WTC11 (cell line): ENCODE results near the gene RSBN1L. TPM values are rescaled to one million over a fixed set of nuclear protein-coding genes. Genes with fewer than 3 reads are reported as not detected.

ENCODE experiments used
- ATAC-seq: fragments of 200-7000 bp; cut with Tn5 transposase; 2 replicates; pipeline ENCODE4 v1.10.0; 2021; ENCODE audit warnings: mild to moderate bottlenecking, moderate library complexity
- CTCF ChIA-PET: fragments of 300-600 bp; sonication (Branson Sonifier 250); formaldehyde crosslinking; loops from one replicate; lab custom pipeline; 2021; ENCODE audit warnings: antibody characterized with exemption; lab: Charles Lee
- POLR2A ChIA-PET: fragments of 350-600 bp; sonication (Branson Sonifier 250); formaldehyde crosslinking; loops from one replicate; lab custom pipeline; 2021; ENCODE audit warnings: antibody characterized with exemption; lab: Charles Lee
- DNase-seq: peaks from one replicate; pipeline ENCODE4 v3.0.0; 2021; ENCODE audit warnings: low spot score
- H3K27ac Mint-ChIP-seq: 2 replicates; pipeline ENCODE4 v1.8.0; 2021; ENCODE audit warnings: mixed read lengths
- H3K27me3 Mint-ChIP-seq: 2 replicates; pipeline ENCODE4 v1.8.0; 2021; ENCODE audit warnings: low read depth, mild to moderate bottlenecking, moderate library complexity, mixed read lengths
- H3K36me3 Mint-ChIP-seq: 2 replicates; pipeline ENCODE4 v1.8.0; 2021; ENCODE audit warnings: mixed read lengths
- H3K4me1 Mint-ChIP-seq: 2 replicates; pipeline ENCODE4 v1.8.0; 2022; ENCODE audit warnings: mixed read lengths
- H3K4me3 Mint-ChIP-seq: 2 replicates; pipeline ENCODE4 v1.8.0; 2021; ENCODE audit warnings: mild to moderate bottlenecking, moderate library complexity, mixed read lengths
- H3K9me3 Mint-ChIP-seq: 2 replicates; pipeline ENCODE4 v1.8.0; 2021; ENCODE audit warnings: mixed read lengths
- AFF4 ChIP-seq: sonication (generic); formaldehyde crosslinking; IDR thresholded peaks from 2 replicates; pipeline ENCODE4 v1.8.1; 2023; ENCODE audit warnings: mild to moderate bottlenecking, missing genetic modification reagents, borderline replicate concordance
- ATF1 ChIP-seq: sonication (generic); formaldehyde crosslinking; IDR thresholded peaks from 2 replicates; pipeline ENCODE4 v1.8.1; 2023; ENCODE audit warnings: mild to moderate bottlenecking, moderate library complexity, missing genetic modification reagents
- CBFB ChIP-seq: sonication (generic); formaldehyde crosslinking; IDR thresholded peaks from 2 replicates; pipeline ENCODE4 v1.8.1; 2022; ENCODE audit warnings: mild to moderate bottlenecking, low read depth, missing genetic modification reagents
- E2F1 ChIP-seq: sonication (generic); formaldehyde crosslinking; IDR thresholded peaks from 2 replicates; pipeline ENCODE4 v1.8.0; 2022; ENCODE audit warnings: mild to moderate bottlenecking, missing genetic modification reagents
- ELF4 ChIP-seq: sonication (generic); formaldehyde crosslinking; IDR thresholded peaks from 2 replicates; pipeline ENCODE4 v1.8.1; 2022; ENCODE audit warnings: low read depth, mild to moderate bottlenecking, moderate library complexity, missing genetic modification reagents
- ERG ChIP-seq: fragments of 250-450 bp; sonication (Bioruptor Pico); IDR thresholded peaks from 2 replicates; pipeline ENCODE4 v1.8.0; 2021; ENCODE audit warnings: mild to moderate bottlenecking
- ESRRA ChIP-seq: sonication (generic); formaldehyde crosslinking; IDR thresholded peaks from 2 replicates; pipeline ENCODE4 v1.8.1; 2022; ENCODE audit warnings: mild to moderate bottlenecking, missing genetic modification reagents, borderline replicate concordance
- GRHL2 ChIP-seq: fragments of 250-450 bp; sonication (Bioruptor Pico); IDR thresholded peaks from 2 replicates; pipeline ENCODE4 v1.8.0; 2022; ENCODE audit warnings: mild to moderate bottlenecking, moderate library complexity; ENCODE audit not compliant: insufficient replicate concordance, severe bottlenecking
- GTF2I ChIP-seq: fragments of 250-450 bp; sonication (Bioruptor Pico); conservative IDR thresholded peaks from 2 replicates; pipeline ENCODE4 v1.4.0; 2021; ENCODE audit warnings: mild to moderate bottlenecking
- IRF1 ChIP-seq: sonication (generic); formaldehyde crosslinking; IDR thresholded peaks from 2 replicates; pipeline ENCODE4 v1.8.0; 2023; ENCODE audit warnings: missing genetic modification reagents
- MLX ChIP-seq: sonication (generic); formaldehyde crosslinking; IDR thresholded peaks from 2 replicates; pipeline ENCODE4 v1.8.1; 2023; ENCODE audit warnings: mild to moderate bottlenecking, missing genetic modification reagents, moderate library complexity
- NFE2L1 ChIP-seq: sonication (generic); formaldehyde crosslinking; IDR thresholded peaks from 2 replicates; pipeline ENCODE4 v1.8.1; 2023; ENCODE audit warnings: missing genetic modification reagents
- RELA ChIP-seq: sonication (generic); formaldehyde crosslinking; IDR thresholded peaks from 2 replicates; pipeline ENCODE4 v1.8.1; 2022; ENCODE audit warnings: missing genetic modification reagents, mild to moderate bottlenecking, borderline replicate concordance
- TEAD1 ChIP-seq: sonication (generic); formaldehyde crosslinking; IDR thresholded peaks from 2 replicates; pipeline ENCODE4 v1.8.0; 2022; ENCODE audit warnings: mild to moderate bottlenecking, missing genetic modification reagents
- USF2 ChIP-seq: sonication (generic); formaldehyde crosslinking; IDR thresholded peaks from 2 replicates; pipeline ENCODE4 v1.8.1; 2023; ENCODE audit warnings: mild to moderate bottlenecking, missing genetic modification reagents, moderate library complexity
- ZBTB43 ChIP-seq: sonication (generic); formaldehyde crosslinking; IDR thresholded peaks from 2 replicates; pipeline ENCODE4 v1.8.1; 2023; ENCODE audit warnings: mild to moderate bottlenecking, missing genetic modification reagents
- ZNF219 ChIP-seq: sonication (generic); formaldehyde crosslinking; IDR thresholded peaks from 2 replicates; pipeline ENCODE4 v1.8.0; 2023; ENCODE audit warnings: missing genetic modification reagents, mild to moderate bottlenecking, borderline replicate concordance
- ZNF281 ChIP-seq: sonication (generic); formaldehyde crosslinking; IDR thresholded peaks from 2 replicates; pipeline ENCODE4 v1.8.0; 2023; ENCODE audit warnings: mild to moderate bottlenecking, missing genetic modification reagents
- ZNF396 ChIP-seq: fragments of 250-450 bp; sonication (Bioruptor Pico); IDR thresholded peaks from 2 replicates; pipeline ENCODE4 v1.8.0; 2021; ENCODE audit warnings: mild to moderate bottlenecking, moderate library complexity, borderline replicate concordance
- total RNA-seq: library from RNA; stranded (reverse); gene quantifications from 3 replicates; pipeline ENCODE4 v1.2.3, GENCODE V29; 2021

Gene RSBN1L
- total RNA-seq, 1 experiment from 2014 or later, result 16.8 TPM

- no peak overlapping the region for H3K4me3 Mint-ChIP-seq
- CTCF ChIA-PET, result no interaction called here
- POLR2A ChIA-PET, result no interaction called here
- TF ChIP-seq NFE2L1 (CRISPR knock-in tag) (no peak), GRHL2 (CRISPR knock-in tag) (no peak), ELF4 (CRISPR knock-in tag) (no peak), MLX (no peak), AFF4 (no peak), USF2 (CRISPR knock-in tag) (no peak), IRF1 (no peak), TEAD1 (no peak), CBFB (CRISPR knock-in tag) (no peak), ATF1 (CRISPR knock-in tag) (no peak), ZNF219 (no peak)
- no peak for ATAC-seq
- peaks cover 26% of the 10 kb centered on the region for H3K36me3 Mint-ChIP-seq
- DNase-seq, result no peak
- H3K9me3 Mint-ChIP-seq, result peaks cover 8% of the 10 kb centered on the region
- H3K27ac Mint-ChIP-seq, result peak overlapping the region; percentile 61; the same call in 1 of the 2 replicates
- H3K27me3 Mint-ChIP-seq, result no peaks in the 10 kb centered on the region
- 0 out of 2 replicates have a peak, but pooled peaks cover 4% of the 10 kb centered on the region for H3K4me1 Mint-ChIP-seq
These were observed 50.0 kb downstream of the RSBN1L start for GRCh38 chr7:77746164-77746823.

GRCh38 chr7:77746824-77747165 lies 50.5 kb downstream of the RSBN1L start:
- no peak overlapping the region for H3K4me3 Mint-ChIP-seq
- ChIA-PET POLR2A (no interaction called here), CTCF (interaction anchor here (1.3 kb wide), 1 partner anchor 25 kb away, joined by 3 read pairs; no protein-coding TSS in a partner anchor)
- DNase-seq (no peak), ATAC-seq (no peak)
- H3K36me3 Mint-ChIP-seq, result peaks cover 26% of the 10 kb centered on the region
- peaks cover 8% of the 10 kb centered on the region for H3K9me3 Mint-ChIP-seq
- peak overlapping the region; percentile 32; the same call in 1 of the 2 replicates for H3K27ac Mint-ChIP-seq
- no peak for TF ChIP-seq MLX
- TF ChIP-seq ERG, result no peak
- no peak for TF ChIP-seq GTF2I
- no peak for TF ChIP-seq ZNF281
- TF ChIP-seq E2F1 (CRISPR knock-in tag), result no peak
- no peak for TF ChIP-seq ZNF396 (CRISPR knock-in tag)
- TF ChIP-seq RELA (CRISPR knock-in tag), result no peak
- no peak for TF ChIP-seq USF2 (CRISPR knock-in tag)
- no peak for TF ChIP-seq ESRRA (CRISPR knock-in tag)
- no peak for TF ChIP-seq ZBTB43
- no peaks in the 10 kb centered on the region for H3K27me3 Mint-ChIP-seq
- 0 out of 2 replicates have a peak, but pooled peaks cover 4% of the 10 kb centered on the region for H3K4me1 Mint-ChIP-seq
